ENCODE measurements around the gene POC1A. TPM values are rescaled to one million over a fixed set of nuclear protein-coding genes. Genes with fewer than 3 reads are reported as not detected.

Gene POC1A
- total and polyA plus RNA-seq, 2 of the 4 experiments (the other 2 are of a cell fraction): 10.6 to 11.5 TPM

GRCh38 chr3:52070724-52071621 lies 83.2 kb downstream of the POC1A start:
- Histone ChIP-seq H3K4me1 (ENCODE audit: control insufficient read depth, insufficient read depth, low read length) (peaks cover 3% of the 10 kb centered on the region; the same call in 1 of the 2 replicates), H3K9ac (ENCODE audit: low read depth, low read length) (no peak overlapping the region), H3K14ac (replicated peaks; ENCODE audit: low read depth, low read length) (no peak overlapping the region), H3K9me1 (ENCODE audit: insufficient read depth, low read length) (no peaks in the 10 kb centered on the region; the same call in 1 of the 2 replicates), H3K4me2 (ENCODE audit: low read depth, low read length) (no peak overlapping the region), H3K4me3 (ENCODE audit: insufficient read depth, low read depth, low read length) (no peak overlapping the region), H4K91ac (ENCODE audit: insufficient read depth, low read depth, low read length) (no peak overlapping the region), H2BK15ac (ENCODE audit: low read depth, low read length) (no peak overlapping the region), H3K56ac (ENCODE audit: extremely low read depth, insufficient read depth, low read length) (no peak overlapping the region), H3K9me3 (ENCODE audit: control insufficient read depth, insufficient read depth, low read length) (no peaks in the 10 kb centered on the region), H2BK5ac (ENCODE audit: low read depth, low read length, poor library complexity, severe bottlenecking) (no peak overlapping the region), H2AK9ac (replicated peaks; ENCODE audit: low read depth, low read length, poor library complexity) (no peak overlapping the region), H3K4ac (ENCODE audit: low read depth, low read length) (no peak overlapping the region), H3K27ac (ENCODE audit: insufficient read depth, low read length) (no peak overlapping the region), H3K27me3 (ENCODE audit: control insufficient read depth, insufficient read depth, low read length) (no peaks in the 10 kb centered on the region; the same call in 1 of the 2 replicates), H2BK120ac (ENCODE audit: low read depth, low read length) (no peak overlapping the region), H3K36me3 (ENCODE audit: control insufficient read depth, insufficient read depth, low read length) (peaks cover 4% of the 10 kb centered on the region; the same call in 1 of the 2 replicates), H2BK20ac (ENCODE audit: low read depth, low read length) (no peak overlapping the region), H4K8ac (ENCODE audit: low read depth in 2 of 2, low read length in 2 of 2) (no peak overlapping the region), H3K79me1 (ENCODE audit: low read depth in 1 of 2, low read length in 2 of 2) (no peaks in the 10 kb centered on the region), H2AFZ (replicated peaks; ENCODE audit: low read length, poor library complexity) (no peak overlapping the region), H3K23ac (ENCODE audit: low read depth, low read length) (no peak overlapping the region), H2AK5ac (ENCODE audit: low read depth, low read length) (no peak overlapping the region), H4K20me1 (ENCODE audit: insufficient read depth, low read length) (no peaks in the 10 kb centered on the region; the same call in 1 of the 2 replicates), H4K5ac (ENCODE audit: low read depth, low read length) (no peak overlapping the region), H3K18ac (ENCODE audit: low read depth, low read length) (no peak overlapping the region)
- in situ Hi-C loops (cut with MboI; ENCODE audit: low sequenced_read_pairs): no loop called here
- no peak for DNase-seq
- intact Hi-C loops (cut with micrococcal nuclease): no loop called here
- dilution Hi-C loops (cut with HindIII; ENCODE audit: low sequenced_read_pairs, unreplicated experiment): no loop called here
- no TSS peak for BruUV-seq (replicated peaks)
- ATAC-seq (ENCODE audit: low read depth): no peak
- TF ChIP-seq MXI1 (IDR thresholded peaks at IDR 0.05; ENCODE audit: borderline replicate concordance, low read depth, low read length) (no peak), RFX5 (IDR thresholded peaks at IDR 0.05; ENCODE audit: low read depth, low read length) (no peak), USF2 (IDR thresholded peaks at IDR 0.05; ENCODE audit: low read depth, low read length) (no peak)
- 81% methylated on average over 5 of the region's 22 CpGs; no CpG with 5 or more reads in 1 of the 2 experiments for WGBS, 2 experiments (ENCODE audit: extremely low coverage in 2 of 2, insufficient read length in 1 of 2)
- CTCF ChIA-PET: no interaction called here
- POLR2A ChIA-PET (ENCODE audit: unreplicated experiment): no interaction called here

Data from IMR-90 (cell line).